Measurements from ENCODE around the gene SYNJ2. TPM values are rescaled to one million over a fixed set of nuclear protein-coding genes. Genes with fewer than 3 reads are reported as not detected.

The SYNJ2 gene
- total RNA-seq, 1 experiment from 2014 or later = 24.5 TPM

DNA sequence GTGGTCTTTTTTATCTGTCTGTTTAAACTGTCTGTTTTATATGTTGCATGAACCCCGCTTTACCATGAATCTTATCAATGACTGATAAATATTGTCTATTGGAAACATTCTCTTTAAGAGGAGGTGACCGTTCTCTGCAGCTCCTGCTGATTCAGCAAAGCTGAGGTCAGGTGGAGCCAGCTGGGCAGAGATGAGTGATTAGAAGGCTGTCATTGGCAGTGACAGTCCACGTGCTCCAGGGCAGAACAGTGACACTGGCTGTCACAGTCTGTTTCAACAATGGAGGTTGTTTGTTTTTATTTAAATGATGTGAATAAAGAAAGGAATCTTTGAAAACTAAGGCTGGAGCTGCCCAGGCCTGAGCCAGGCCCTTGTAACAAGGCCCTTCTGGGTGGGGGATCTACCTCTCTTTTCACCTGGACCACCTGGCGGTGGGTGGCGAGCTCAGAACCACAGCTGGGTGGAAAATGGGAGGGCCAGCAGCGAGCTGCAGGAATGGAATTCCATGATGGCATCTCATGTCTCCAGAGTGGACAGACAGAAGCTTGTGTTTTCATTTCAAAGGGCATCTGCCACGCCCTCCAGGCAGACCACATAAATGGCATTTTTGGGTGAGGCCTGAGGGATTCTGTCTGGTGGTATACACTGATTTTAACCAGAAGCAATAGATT, 12.6 kb downstream of the SYNJ2 start:
- TF ChIP-seq, protein P1, sequence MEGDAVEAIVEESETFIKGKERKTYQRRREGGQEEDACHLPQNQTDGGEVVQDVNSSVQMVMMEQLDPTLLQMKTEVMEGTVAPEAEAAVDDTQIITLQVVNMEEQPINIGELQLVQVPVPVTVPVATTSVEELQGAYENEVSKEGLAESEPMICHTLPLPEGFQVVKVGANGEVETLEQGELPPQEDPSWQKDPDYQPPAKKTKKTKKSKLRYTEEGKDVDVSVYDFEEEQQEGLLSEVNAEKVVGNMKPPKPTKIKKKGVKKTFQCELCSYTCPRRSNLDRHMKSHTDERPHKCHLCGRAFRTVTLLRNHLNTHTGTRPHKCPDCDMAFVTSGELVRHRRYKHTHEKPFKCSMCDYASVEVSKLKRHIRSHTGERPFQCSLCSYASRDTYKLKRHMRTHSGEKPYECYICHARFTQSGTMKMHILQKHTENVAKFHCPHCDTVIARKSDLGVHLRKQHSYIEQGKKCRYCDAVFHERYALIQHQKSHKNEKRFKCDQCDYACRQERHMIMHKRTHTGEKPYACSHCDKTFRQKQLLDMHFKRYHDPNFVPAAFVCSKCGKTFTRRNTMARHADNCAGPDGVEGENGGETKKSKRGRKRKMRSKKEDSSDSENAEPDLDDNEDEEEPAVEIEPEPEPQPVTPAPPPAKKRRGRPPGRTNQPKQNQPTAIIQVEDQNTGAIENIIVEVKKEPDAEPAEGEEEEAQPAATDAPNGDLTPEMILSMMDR (conservative IDR thresholded peaks at IDR 0.05) = no peak
- no peak overlapping the region for H2BK120ac ChIP-seq (ENCODE audit: low read depth, low read length, poor library complexity, severe bottlenecking)
- Mint-ChIP-seq H3K27ac (peak overlapping the region in 1 of 3 experiments; percentile 68; a peak in 1 of 7 replicates), H3K4me1 (peaks cover 52 to 57% of the 10 kb centered on the region in 2 experiments), H3K4me3 (no peak overlapping the region), H3K9me3 (no peaks in the 10 kb centered on the region), H3K27me3 (ENCODE audit: low read depth) (no peaks in the 10 kb centered on the region), H3K36me3 (ENCODE audit: insufficient read depth in 1 of 3, low read depth in 3 of 3) (peaks cover 4 to 8% (median 6%) of the 10 kb centered on the region in 3 experiments; a peak in 5 of 7 replicates)
- H3K27me3 ChIP-seq (ENCODE audit: insufficient read depth, low read length) = no peaks in the 10 kb centered on the region
- no peak for DNase-seq
- H4K91ac ChIP-seq (ENCODE audit: insufficient read length, low read depth, low read length) = no peak overlapping the region
- H3K56ac ChIP-seq (ENCODE audit: insufficient read length, low read depth, low read length) = no peak overlapping the region
- H4K5ac ChIP-seq (ENCODE audit: insufficient read length, low read depth, low read length) = no peak overlapping the region
- H3K23ac ChIP-seq (ENCODE audit: insufficient read length, low read depth, low read length) = no peak overlapping the region
- no peak overlapping the region for H2BK12ac ChIP-seq (ENCODE audit: insufficient read length, low read depth, low read length)
- no peak overlapping the region for H4K8ac ChIP-seq (replicated peaks; ENCODE audit: insufficient read length, low read depth, low read length)
- no peaks in the 10 kb centered on the region for H3K79me1 ChIP-seq (ENCODE audit: insufficient read depth, low read depth, low read length, poor library complexity, severe bottlenecking)
- H3K18ac ChIP-seq (ENCODE audit: insufficient read length, low read depth, low read length) = no peak overlapping the region
- H3K9me3 ChIP-seq (ENCODE audit: control insufficient read depth, low read depth, low read length) = no peaks in the 10 kb centered on the region
- H2AK5ac ChIP-seq (ENCODE audit: insufficient read length, low read length) = no peak overlapping the region
- H4K20me1 ChIP-seq (ENCODE audit: control insufficient read depth, insufficient read depth, insufficient read length) = no peaks in the 10 kb centered on the region
- no peak overlapping the region for H3K14ac ChIP-seq (ENCODE audit: insufficient read depth, low read length)
- WGBS (ENCODE audit: extremely low coverage, insufficient read length, low lambda C conversion rate) = no CpG with 5 or more reads among the region's 7 CpGs
- H3K79me2 ChIP-seq (ENCODE audit: insufficient read depth, low read length) = peaks cover 8% of the 10 kb centered on the region
- no peak overlapping the region for H3K9ac ChIP-seq (ENCODE audit: extremely low read depth, insufficient read length, low read length)
- H3T11ph ChIP-seq (ENCODE audit: low read length) = no peak overlapping the region
- peaks cover 4% of the 10 kb centered on the region; the same call in 1 of the 2 replicates for H3K4me1 ChIP-seq (ENCODE audit: insufficient read depth, low read length)
- H2BK5ac ChIP-seq (ENCODE audit: insufficient read length, low read length) = no peak overlapping the region
- H3K4ac ChIP-seq (ENCODE audit: low read depth, low read length) = no peak overlapping the region
- no peak overlapping the region for H2AFZ ChIP-seq (ENCODE audit: low read length)
- H2BK15ac ChIP-seq (ENCODE audit: low read depth, low read length) = no peak overlapping the region
- no peak overlapping the region for H2BK20ac ChIP-seq (ENCODE audit: low read depth, low read length, poor library complexity, severe bottlenecking)
- H3K27ac ChIP-seq (ENCODE audit: insufficient read length, low read depth, low read length) = no peak overlapping the region
- no peak overlapping the region for H3K4me2 ChIP-seq (ENCODE audit: insufficient read depth, insufficient read length, low read length)
- no peaks in the 10 kb centered on the region for H3K23me2 ChIP-seq (ENCODE audit: insufficient read length, low read depth, low read length, poor library complexity, severe bottlenecking)
